NCI-H1436 treated with DMSO at 0.1 percent for 48 hours (cell line): ENCODE data around the gene KCNJ16.

Source experiments
- DNase-seq: peaks from one replicate; lab custom pipeline; 2025; lab: John Stamatoyannopoulos, UW

The KCNJ16 gene

GRCh38 chr17:70169709-70170597, 94.9 kb downstream of the KCNJ16 start:
- DNase-seq, result no peak

GRCh38 chr17:70171159-70171558, 96.1 kb downstream of the KCNJ16 start:
- DNase-seq, result no peak

- no peak for DNase-seq
Measured at GRCh38 chr17:70172449-70172848, 97.4 kb downstream of the KCNJ16 start.

- DNase-seq, result no peak
Measured at GRCh38 chr17:70172923-70173322, 97.9 kb downstream of the KCNJ16 start.

- DNase-seq, result no peak
Measured at GRCh38 chr17:70173681-70174080, 98.7 kb downstream of the KCNJ16 start.

GRCh38 chr17:70181376-70181775, 106.4 kb downstream of the KCNJ16 start:
- no peak for DNase-seq

GRCh38 chr17:70181866-70182265, 106.8 kb downstream of the KCNJ16 start:
- no peak for DNase-seq

- DNase-seq, result no peak
Measured at GRCh38 chr17:70183508-70183907, 108.5 kb downstream of the KCNJ16 start.

GRCh38 chr17:70184207-70184606, 109.2 kb downstream of the KCNJ16 start:
- DNase-seq, result no peak

- DNase-seq, result no peak
Measured at GRCh38 chr17:70184770-70185169, 109.7 kb downstream of the KCNJ16 start.
